Neural cell (in vitro differentiated cells): ENCODE measurements around the gene SHISA7. TPM values are rescaled to one million over a fixed set of nuclear protein-coding genes. Genes with fewer than 3 reads are reported as not detected.

ENCODE experiments used
- H2AFZ ChIP-seq: fragments of 200-600, 300-800 bp; sonication (generic), shearing (Covaris generic); 2 replicates; pipeline ENCODE4 v1.6.0; 2014; ENCODE audit warnings: low read depth, mild to moderate bottlenecking, antibody characterized with exemption, low read length, moderate library complexity
- H3F3A ChIP-seq: fragments of 200-600 bp; shearing (Covaris generic); 2 replicates; pipeline ENCODE4 v1.6.1; 2016; ENCODE audit warnings: mild to moderate bottlenecking, moderate library complexity, mixed read lengths, antibody characterized with exemption, low read length; ENCODE audit not compliant: insufficient read depth, poor library complexity, severe bottlenecking
- H3K27ac ChIP-seq: fragments of 200-600, 300-800 bp; sonication (generic), shearing (Covaris generic); 2 replicates; pipeline ENCODE4 v1.5.1; 2014; ENCODE audit warnings: mild to moderate bottlenecking, low read length, moderate library complexity
- H3K27me3 ChIP-seq: fragments of 300-800, 200-600 bp; sonication (generic), shearing (Covaris generic); 2 replicates; pipeline ENCODE4 v1.6.0; 2014; ENCODE audit warnings: mild to moderate bottlenecking, low read depth, low read length, moderate library complexity; ENCODE audit not compliant: insufficient read depth
- H3K36me3 ChIP-seq: fragments of 300-800, 200-600 bp; sonication (generic), shearing (Covaris generic); 2 replicates; pipeline ENCODE4 v1.5.1; 2014; ENCODE audit warnings: mild to moderate bottlenecking, antibody characterized with exemption, low read length, moderate library complexity; ENCODE audit not compliant: insufficient read depth
- H3K4me2 ChIP-seq: fragments of 300-800, 200-600 bp; sonication (generic), shearing (Covaris generic); 2 replicates; pipeline ENCODE4 v1.6.0; 2014; ENCODE audit warnings: mild to moderate bottlenecking, low read length
- H3K4me3 ChIP-seq: fragments of 300-800, 200-600 bp; sonication (generic), shearing (Covaris generic); 2 replicates; pipeline ENCODE4 v1.5.1; 2014; ENCODE audit warnings: mild to moderate bottlenecking, low read length, moderate library complexity
- H3K79me2 ChIP-seq: fragments of 200-600 bp; shearing (Covaris generic); replicated peaks from 2 replicates; pipeline ENCODE4 v1.6.0; 2014; ENCODE audit warnings: mild to moderate bottlenecking, low read length, moderate library complexity; ENCODE audit not compliant: insufficient read depth
- H3K9ac ChIP-seq: fragments of 300-800, 200-600 bp; sonication (generic), shearing (Covaris generic); 2 replicates; pipeline ENCODE4 v1.6.1; 2016; ENCODE audit warnings: mild to moderate bottlenecking, low read length, mixed read lengths
- H3K9me2 ChIP-seq: fragments of 200-600 bp; shearing (Covaris generic); 2 replicates; pipeline ENCODE4 v1.6.1; 2016; ENCODE audit warnings: mild to moderate bottlenecking, low read length, mixed read lengths; ENCODE audit not compliant: insufficient read depth
- H3K9me3 ChIP-seq: fragments of 200-600, 300-800 bp; sonication (generic), shearing (Covaris generic); 2 replicates; pipeline ENCODE4 v1.6.1; 2016; ENCODE audit warnings: mild to moderate bottlenecking, mixed run types, low read length, moderate library complexity, mixed read lengths
- H4K20me1 ChIP-seq: fragments of 200-600 bp; shearing (Covaris generic); 2 replicates; pipeline ENCODE4 v1.6.1; 2016; ENCODE audit warnings: mild to moderate bottlenecking, mixed run types; ENCODE audit not compliant: insufficient read depth
- CTCF ChIP-seq: fragments of 450-650 bp; IDR thresholded peaks from 2 replicates; pipeline ENCODE4 v1.5.1; 2014; ENCODE audit warnings: antibody characterized with exemption, mild to moderate bottlenecking, moderate library complexity; ENCODE audit not compliant: poor library complexity, severe bottlenecking
- EP300 ChIP-seq: fragments of 450-650 bp; conservative IDR thresholded peaks from 2 replicates; pipeline ENCODE4 v1.6.1; 2014; ENCODE audit warnings: antibody characterized with exemption, mild to moderate bottlenecking, moderate library complexity; ENCODE audit not compliant: poor library complexity, severe bottlenecking
- EZH2 ChIP-seq: fragments of 200-600, 300-800 bp; shearing (Covaris generic), sonication (generic); IDR thresholded peaks from 2 replicates; pipeline ENCODE4 v1.6.1; 2014; ENCODE audit warnings: antibody characterized with exemption, low read length, borderline replicate concordance, mild to moderate bottlenecking; ENCODE audit not compliant: insufficient read depth, poor library complexity, severe bottlenecking
- MXI1 ChIP-seq: fragments of 450-650 bp; conservative IDR thresholded peaks from 2 replicates; pipeline ENCODE4 v1.6.1; 2014; ENCODE audit warnings: antibody characterized with exemption, mild to moderate bottlenecking; ENCODE audit not compliant: poor library complexity, severe bottlenecking
- POLR2AphosphoS5 ChIP-seq: IDR thresholded peaks from 2 replicates; pipeline ENCODE4 v1.6.1; 2012
- RAD21 ChIP-seq: fragments of 450-650 bp; conservative IDR thresholded peaks from 2 replicates; pipeline ENCODE4 v1.6.1; 2014; ENCODE audit warnings: antibody characterized with exemption, mild to moderate bottlenecking, moderate library complexity
- REST ChIP-seq: IDR thresholded peaks from 2 replicates; pipeline ENCODE4 v1.6.1; 2012; ENCODE audit warnings: borderline replicate concordance
- TAF1 ChIP-seq: IDR thresholded peaks from 2 replicates; pipeline ENCODE4 v1.6.1; 2012; ENCODE audit warnings: low read depth
- polyA plus RNA-seq: library from polyadenylated mRNA; depleted of rRNA; stranded (reverse); fragments of >200 nt; gene quantifications from 2 replicates; pipeline ENCODE4 v1.2.3, GENCODE V29; 2014

SHISA7 gene
- polyA plus RNA-seq, 1 donor from 2014 or later = 4.5 TPM

- Histone ChIP-seq H4K20me1 (no peaks in the 10 kb centered on the region), H3K4me3 (peak overlapping the region; percentile 90), H3K4me2 (peak overlapping the region; percentile 88), H3K9me3 (no peaks in the 10 kb centered on the region), H3K9me2 (no peaks in the 10 kb centered on the region), H3K79me2 (peaks cover 14% of the 10 kb centered on the region), H2AFZ (no peak overlapping the region), H3F3A (no peaks in the 10 kb centered on the region), H3K27me3 (no peaks in the 10 kb centered on the region), H3K27ac (peak overlapping the region; percentile 87), H3K36me3 (no peaks in the 10 kb centered on the region), H3K9ac (peak overlapping the region; percentile 95)
- TF ChIP-seq POLR2AphosphoS5 (no peak), RAD21 (no peak), TAF1 (no peak), REST (no peak), EZH2 (no peak)
Observed at GRCh38 chr19:55486043-55486970, 43.2 kb upstream of the SHISA7 start.

- peak overlapping the region; percentile 88 for H3K4me2 ChIP-seq
- H3K9me2 ChIP-seq = no peaks in the 10 kb centered on the region
- peak overlapping the region; percentile 90 for H3K4me3 ChIP-seq
- no peaks in the 10 kb centered on the region for H4K20me1 ChIP-seq
- H3K27ac ChIP-seq = peak overlapping the region; percentile 87
- TF ChIP-seq POLR2AphosphoS5 (no peak), TAF1 (no peak), MXI1 (no peak), EP300 (no peak), REST (no peak), CTCF (peak; percentile 22), EZH2 (no peak)
- peaks cover 14% of the 10 kb centered on the region for H3K79me2 ChIP-seq
- no peaks in the 10 kb centered on the region for H3F3A ChIP-seq
- H3K27me3 ChIP-seq = no peaks in the 10 kb centered on the region
- H3K9ac ChIP-seq = peak overlapping the region; percentile 95
- H3K9me3 ChIP-seq = no peaks in the 10 kb centered on the region
- no peaks in the 10 kb centered on the region for H3K36me3 ChIP-seq
- peak overlapping the region; percentile 76 for H2AFZ ChIP-seq
Observed at GRCh38 chr19:55485439-55486011, 42.4 kb upstream of the SHISA7 start.
